ENCODE results near the gene OR10D3.

GRCh38 chr11:124222407-124222806, 39.3 kb downstream of the OR10D3 start:
- TF ChIP-seq CTCF (conservative IDR thresholded peaks at IDR 0.05; ENCODE audit: low read length) = no peak
- no peak for TF ChIP-seq EZH2phosphoT487 (IDR thresholded peaks at IDR 0.05; ENCODE audit: borderline replicate concordance)
